ENCODE results near the gene LRRC4C.

DNA sequence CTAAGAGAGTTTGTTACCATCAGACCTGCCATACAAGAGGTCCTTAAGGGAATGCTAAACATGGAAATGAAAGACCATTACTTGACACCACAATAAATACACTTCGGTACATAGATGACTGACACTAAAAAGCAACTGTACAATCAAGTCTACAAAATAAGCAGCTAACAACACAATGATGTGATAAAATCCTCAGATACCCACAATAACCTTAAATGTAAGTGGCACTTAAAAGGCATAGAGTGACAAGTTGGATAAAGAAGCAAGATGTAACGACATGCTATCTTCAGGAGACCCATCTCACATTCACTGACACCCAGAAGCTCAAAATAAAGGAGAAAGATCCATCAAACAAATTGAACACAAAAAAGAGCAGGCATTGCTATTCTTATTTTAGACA lies 107.6 kb downstream of the LRRC4C start:
- TF ChIP-seq, protein P1, sequence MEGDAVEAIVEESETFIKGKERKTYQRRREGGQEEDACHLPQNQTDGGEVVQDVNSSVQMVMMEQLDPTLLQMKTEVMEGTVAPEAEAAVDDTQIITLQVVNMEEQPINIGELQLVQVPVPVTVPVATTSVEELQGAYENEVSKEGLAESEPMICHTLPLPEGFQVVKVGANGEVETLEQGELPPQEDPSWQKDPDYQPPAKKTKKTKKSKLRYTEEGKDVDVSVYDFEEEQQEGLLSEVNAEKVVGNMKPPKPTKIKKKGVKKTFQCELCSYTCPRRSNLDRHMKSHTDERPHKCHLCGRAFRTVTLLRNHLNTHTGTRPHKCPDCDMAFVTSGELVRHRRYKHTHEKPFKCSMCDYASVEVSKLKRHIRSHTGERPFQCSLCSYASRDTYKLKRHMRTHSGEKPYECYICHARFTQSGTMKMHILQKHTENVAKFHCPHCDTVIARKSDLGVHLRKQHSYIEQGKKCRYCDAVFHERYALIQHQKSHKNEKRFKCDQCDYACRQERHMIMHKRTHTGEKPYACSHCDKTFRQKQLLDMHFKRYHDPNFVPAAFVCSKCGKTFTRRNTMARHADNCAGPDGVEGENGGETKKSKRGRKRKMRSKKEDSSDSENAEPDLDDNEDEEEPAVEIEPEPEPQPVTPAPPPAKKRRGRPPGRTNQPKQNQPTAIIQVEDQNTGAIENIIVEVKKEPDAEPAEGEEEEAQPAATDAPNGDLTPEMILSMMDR (IDR thresholded peaks at IDR 0.05): no peak
- TF ChIP-seq POLR2A (IDR thresholded peaks at IDR 0.05): no peak

Measured in Peyer's patch (tissue), 4 donors.